HepG2 (cell line): Measurements from ENCODE around the gene PPM1M. TPM values are rescaled to one million over a fixed set of nuclear protein-coding genes. Genes with fewer than 3 reads are reported as not detected.

Source experiments
- ATAC-seq: fragments of 200-7000 bp; cut with Tn5 transposase; 3 replicates; pipeline ENCODE4 v1.9.1; 2020; ENCODE audit warnings: mild to moderate bottlenecking, moderate library complexity
- BruUV-seq: library from RNA; stranded (reverse); fragments of 400-500 nt; replicated peaks from 2 replicates; lab custom pipeline; 2021; lab: Mats Ljungman, UMichigan
- CTCF ChIA-PET: fragments of 300-600 bp; formaldehyde crosslinking; extraction: SDS; loops from one replicate; lab custom pipeline; 2021; ENCODE audit warnings: low total read pairs, inconsistent platforms, low intra/inter-chr PET ratio; lab: Yijun Ruan, JAX
- POLR2A ChIA-PET: fragments of 350-600 bp; sonication (Branson Sonifier 250); formaldehyde crosslinking; loops from one replicate; lab custom pipeline; 2020; ENCODE audit warnings: antibody characterized with exemption, inconsistent platforms; lab: Yijun Ruan, JAX
- DNase-seq: peaks from one replicate; pipeline ENCODE4 v3.0.0-alpha.2; 2015; ENCODE audit warnings: low spot score
- FAIRE-seq: peaks from 3 replicates; lab custom pipeline; 2011; peaks lifted over from hg19 to GRCh38; lab: Jason Lieb, UNC
- H2AFZ ChIP-seq: one replicate; pipeline ENCODE4 v1.6.1; 2011; ENCODE audit warnings: low read length, inconsistent platforms
- H3K27ac ChIP-seq: fragments of 300-600 bp; 3 replicates; pipeline ENCODE4 v1.8.0; 2011; ENCODE audit warnings: mixed run types, mild to moderate bottlenecking, mixed read lengths, low read length, inconsistent platforms; ENCODE audit not compliant: insufficient read depth; ENCODE audit errors: extremely low read length
- H3K27me3 ChIP-seq, 2 experiments: fragments of 200-600 bp in 1 of 2; 2 replicates in 1 of 2; 3 replicates in 1 of 2; pipeline versions ENCODE4 v1.6.0 to v1.8.0; 2011; ENCODE audit warnings: low read length in 2 of 2, mild to moderate bottlenecking in 2 of 2, moderate library complexity in 2 of 2, inconsistent platforms in 1 of 2; ENCODE audit not compliant: insufficient read depth in 2 of 2, control insufficient read depth in 1 of 2
- H3K36me3 ChIP-seq, 2 experiments: fragments of 200-600 bp in 1 of 2; replicated peaks in 1 of 2; 2 replicates in 1 of 2; 3 replicates in 1 of 2; pipeline versions ENCODE4 v1.5.1 to v1.8.0; 2011; ENCODE audit warnings: low read length in 2 of 2, inconsistent platforms in 1 of 2; ENCODE audit not compliant: insufficient read depth in 2 of 2, control insufficient read depth in 1 of 2
- H3K4me1 ChIP-seq: 2 replicates; pipeline ENCODE4 v1.5.1; 2012; ENCODE audit warnings: low read length, inconsistent platforms; ENCODE audit not compliant: insufficient read depth
- H3K4me2 ChIP-seq: 2 replicates; pipeline ENCODE4 v1.6.0; 2011; ENCODE audit warnings: low read depth, low read length, inconsistent platforms
- H3K4me3 ChIP-seq, 3 experiments: fragments of 200-600 bp in 1 of 3; sonication (generic), shearing (Covaris generic) in 1 of 3; replicated peaks in 1 of 3; 2 replicates each; pipeline ENCODE4 v1.5.1; 2011 to 2016; ENCODE audit warnings: low read length in 3 of 3, inconsistent platforms in 2 of 3, low read depth in 2 of 3, mild to moderate bottlenecking in 2 of 3, control low read depth in 1 of 3, mixed read lengths in 1 of 3; ENCODE audit not compliant: insufficient read depth in 1 of 3
- H3K79me2 ChIP-seq: one replicate; pipeline ENCODE4 v1.6.1; 2011; ENCODE audit warnings: low read length, inconsistent platforms; ENCODE audit not compliant: insufficient read depth
- H3K9ac ChIP-seq: 2 replicates; pipeline ENCODE4 v1.6.0; 2011; ENCODE audit warnings: mild to moderate bottlenecking, low read depth, low read length, inconsistent platforms; ENCODE audit not compliant: insufficient read depth
- H3K9me3 ChIP-seq: 2 replicates; pipeline ENCODE4 v1.5.1; 2012; ENCODE audit warnings: mild to moderate bottlenecking, low read length
- H4K20me1 ChIP-seq: 2 replicates; pipeline ENCODE4 v1.6.0; 2011; ENCODE audit warnings: inconsistent platforms, mild to moderate bottlenecking, low read length, moderate library complexity; ENCODE audit not compliant: insufficient read depth
- AHR ChIP-seq: IDR thresholded peaks from 2 replicates; pipeline ENCODE4 v1.6.1; 2018; ENCODE audit warnings: missing genetic modification reagents, missing compliant biosample characterization
- CTCF ChIP-seq: sonication (generic); formaldehyde crosslinking; IDR thresholded peaks from 2 replicates; pipeline ENCODE4 v1.5.0; 2020; ENCODE audit warnings: mild to moderate bottlenecking, missing genetic modification reagents, moderate library complexity
- HOXA5 ChIP-seq: sonication (generic); formaldehyde crosslinking; IDR thresholded peaks from 2 replicates; pipeline ENCODE4 v1.4.0; 2020; ENCODE audit warnings: missing genetic modification reagents
- RBFOX2 ChIP-seq: fragments of 200-400 bp; formaldehyde crosslinking; IDR thresholded peaks from 2 replicates; pipeline ENCODE4 v1.6.1; 2017; ENCODE audit warnings: low read depth, mild to moderate bottlenecking, low read length
- STAG1 ChIP-seq: sonication (generic); formaldehyde crosslinking; IDR thresholded peaks from 2 replicates; pipeline ENCODE4 v1.4.0; 2020; ENCODE audit warnings: missing genetic modification reagents
- ZBTB38 ChIP-seq: sonication (generic); formaldehyde crosslinking; IDR thresholded peaks from 2 replicates; pipeline ENCODE4 v1.5.1; 2020; ENCODE audit warnings: mild to moderate bottlenecking, missing genetic modification reagents
- ZNF512B ChIP-seq: sonication (generic); formaldehyde crosslinking; IDR thresholded peaks from 2 replicates; pipeline ENCODE4 v1.5.1; 2020; ENCODE audit warnings: missing genetic modification reagents, mild to moderate bottlenecking, borderline replicate concordance
- ZNF549 ChIP-seq: sonication (generic); formaldehyde crosslinking; IDR thresholded peaks from 2 replicates; pipeline ENCODE4 v1.5.0; 2020; ENCODE audit warnings: missing genetic modification reagents
- WGBS: methylation state at CpG from one replicate; pipeline ENCODE4 v1.1.6; 2017; ENCODE audit warnings: low lambda C conversion rate; 5-methylcytosine and 5-hydroxymethylcytosine counted together
- in situ Hi-C: cut with HindIII; loops from 2 replicates; pipeline ENCODE4 v1.10.0; 2017; ENCODE audit warnings: low pct_unique_long_range_greater_than_20kb; ENCODE audit not compliant: extremely low pct_ligation_motif_present
- intact Hi-C: fragments of 100-400 bp; cut with micrococcal nuclease; formaldehyde crosslinking; loops from one replicate; pipeline ENCODE4 v1.10.0; 2022; ENCODE audit not compliant: unreplicated experiment
- polyA plus RNA-seq, 8 experiments: library from polyadenylated mRNA; depleted of rRNA in 3 of 8; stranded (reverse) in 7 of 8; unstranded in 1 of 8; fragments of >200 nt; fragmentation: Illumina TruSeq in 4 of 8; extraction: Trizol in 4 of 8; gene quantifications; 2 replicates each; pipeline versions ENCODE4 v1.2.1 to v1.2.3, GENCODE V29; 2011 to 2016; ENCODE audit warnings: low read depth in 4 of 8, missing spikeins in 1 of 8, mixed read lengths in 1 of 8; ENCODE audit not compliant: insufficient read depth in 1 of 8
- total RNA-seq, 5 experiments: library from RNA; depleted of rRNA; stranded (reverse); fragments of >200 nt; fragmentation: Illumina TruSeq; extraction: Trizol; gene quantifications; 2 replicates each; pipeline ENCODE4 v1.2.3, GENCODE V29; 2016; ENCODE audit warnings: low read depth in 1 of 5

PPM1M gene
- total and polyA plus RNA-seq, 2 of the 13 experiments (the other 11 are each of a cell fraction or from before 2014, with no cell fraction given), result 2.5 to 5.9 TPM

DNA sequence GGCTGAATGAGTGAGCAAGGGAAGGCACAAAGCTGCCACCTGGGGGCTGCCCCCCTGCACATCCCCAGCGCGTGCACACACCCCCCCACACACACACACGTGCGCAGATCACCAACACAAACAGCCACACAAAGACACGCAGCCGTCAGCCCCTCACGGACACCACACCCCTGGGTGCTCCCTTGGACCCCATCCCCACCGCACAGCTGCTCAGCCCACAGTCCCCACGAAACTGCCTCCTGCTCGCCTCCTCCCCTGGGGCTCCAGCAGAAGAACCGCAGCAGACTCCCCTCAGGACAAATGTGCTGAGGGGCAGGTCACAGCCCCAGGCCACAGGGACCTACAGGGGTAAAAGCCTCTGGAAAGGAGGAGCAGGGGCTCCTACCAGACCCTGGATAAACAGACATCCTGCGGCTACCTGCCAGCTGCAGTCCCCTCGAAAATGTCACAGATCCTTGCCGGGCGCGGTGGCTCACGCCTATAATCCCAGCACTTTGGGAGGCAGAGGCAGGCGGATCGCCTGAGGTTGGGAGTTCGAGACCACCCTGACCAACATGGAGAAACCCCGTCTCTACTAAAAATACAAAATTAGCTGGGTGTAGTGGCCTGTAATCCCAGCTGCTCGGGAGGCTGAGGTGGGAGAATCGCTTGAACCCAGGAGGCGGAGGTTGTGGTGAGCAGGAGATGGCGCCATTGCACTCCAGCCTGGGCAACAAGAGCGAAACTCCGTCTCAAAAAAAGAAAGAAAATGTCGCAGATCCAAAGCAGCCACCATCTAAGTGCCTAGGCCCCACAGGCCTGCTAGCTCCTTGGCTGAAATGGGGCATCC, 13.1 kb upstream of the PPM1M start:
- WGBS, result 97% methylated on average over 7 of the region's 28 CpGs

More for the DNA sequence above, 13.1 kb upstream of the PPM1M start:
- Histone ChIP-seq H3K27me3 (no peaks in the 10 kb centered on the region), H3K9me3 (no peaks in the 10 kb centered on the region), H3K27ac (no peak overlapping the region), H3K4me2 (no peak overlapping the region), H3K4me1 (peaks cover 22% of the 10 kb centered on the region), H3K79me2 (peaks cover 19% of the 10 kb centered on the region), H4K20me1 (peaks cover 25% of the 10 kb centered on the region), H3K9ac (no peak overlapping the region), H3K4me3 (no peak overlapping the region), H2AFZ (no peak overlapping the region), H3K36me3 (peaks cover 21 to 49% of the 10 kb centered on the region in 2 experiments)
- ATAC-seq (no peak), FAIRE-seq (no peak), DNase-seq (no peak)
- POLR2A ChIA-PET, result interaction anchor here (2.2 kb wide), 1 partner anchor 57 kb away, joined by 7 read pairs; no protein-coding TSS in a partner anchor
- TF ChIP-seq AHR (CRISPR knock-in tag), result no peak
- no peak for TF ChIP-seq ZNF549 (CRISPR knock-in tag)
- TF ChIP-seq RBFOX2, result peak; percentile 0; the same call in 1 of the 2 replicates
- no peak for TF ChIP-seq ZNF512B (CRISPR knock-in tag)
- peak; percentile 41; the same call in 1 of the 2 replicates for TF ChIP-seq STAG1 (CRISPR knock-in tag)
- peak; percentile 44; the same call in 1 of the 2 replicates for TF ChIP-seq CTCF (CRISPR knock-in tag)
- TF ChIP-seq ZBTB38 (CRISPR knock-in tag), result peak; percentile 84
- no peak for TF ChIP-seq HOXA5
- in situ Hi-C loops (no loop called here), intact Hi-C loops (no loop called here)
- BruUV-seq, result no TSS peak
- CTCF ChIA-PET, result interaction anchor here (1.1 kb wide), 1 partner anchor 33 kb away, joined by 3 read pairs; no protein-coding TSS in a partner anchor
